CD4-positive, alpha-beta T cell treated with Interleukin-4 for 1 hour (primary cell): Measurements from ENCODE around the gene KIF25.

Source experiments
- DNase-seq, 2 donors: peaks; one replicate each; pipeline ENCODE4 v3.0.0-alpha.2; 2020 to 2022

The KIF25 gene

DNA sequence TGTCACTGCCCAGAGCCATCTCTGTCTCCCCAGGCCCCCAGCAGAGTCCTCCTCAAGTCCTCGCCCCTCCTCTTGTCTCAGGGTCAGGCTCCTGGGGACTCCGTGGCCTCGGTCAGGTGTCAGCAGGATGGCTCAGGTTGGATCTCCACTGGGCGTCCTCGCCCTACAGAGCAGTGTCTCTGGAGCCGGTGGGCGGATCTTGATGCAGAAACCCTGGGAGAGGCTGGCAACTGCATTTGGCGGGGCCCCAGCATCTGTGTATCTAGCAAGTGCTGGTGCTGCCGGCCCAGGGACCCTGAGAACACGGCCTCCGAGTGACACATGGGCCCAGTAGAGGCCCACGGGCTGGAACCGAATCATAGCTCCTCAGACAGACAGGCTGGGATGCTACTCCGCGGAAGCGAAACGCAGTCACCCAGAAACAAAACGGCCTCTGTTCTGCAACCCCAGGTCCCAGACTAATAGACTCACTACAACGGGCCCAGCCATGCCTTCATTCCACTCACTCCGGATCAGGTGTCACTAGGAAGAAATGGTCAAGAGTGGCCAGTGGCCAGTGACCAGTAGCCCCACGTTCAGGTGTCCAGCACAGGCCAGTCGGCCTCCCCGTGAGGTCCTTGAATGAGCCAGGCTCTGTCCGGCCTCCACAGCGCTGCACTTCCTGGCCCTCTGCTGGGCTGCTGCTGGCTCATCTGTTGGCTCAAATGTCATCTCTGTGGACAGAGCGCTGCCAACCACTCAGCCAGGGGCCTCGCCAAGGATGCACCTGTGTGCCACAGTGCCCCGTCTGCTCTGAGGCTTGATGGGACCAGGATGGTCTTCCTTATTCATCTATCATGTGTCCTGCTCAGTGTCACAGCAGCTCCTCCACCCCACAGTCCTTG, 94.2 kb downstream of the KIF25 start:
- no peak for DNase-seq

DNA sequence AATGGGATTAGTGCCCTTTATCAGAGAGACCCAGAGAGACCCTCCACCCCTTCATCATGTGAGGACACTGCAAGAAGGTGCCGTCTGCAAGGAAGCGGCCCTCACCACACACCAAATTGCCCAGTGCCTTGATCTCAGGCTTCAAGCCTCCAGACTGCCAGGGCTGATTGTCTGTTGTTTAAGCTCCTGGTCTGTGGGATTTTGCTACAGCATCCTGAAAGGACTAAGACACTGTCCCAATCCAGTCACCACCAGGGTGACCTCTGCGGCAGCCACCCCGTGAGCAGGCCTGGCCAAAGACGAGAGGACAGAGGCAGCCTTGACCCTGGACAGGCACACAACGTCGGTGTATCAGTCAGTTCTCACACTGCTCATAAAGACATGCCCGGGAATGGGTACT, 95.1 kb downstream of the KIF25 start:
- DNase-seq: no peak

DNA sequence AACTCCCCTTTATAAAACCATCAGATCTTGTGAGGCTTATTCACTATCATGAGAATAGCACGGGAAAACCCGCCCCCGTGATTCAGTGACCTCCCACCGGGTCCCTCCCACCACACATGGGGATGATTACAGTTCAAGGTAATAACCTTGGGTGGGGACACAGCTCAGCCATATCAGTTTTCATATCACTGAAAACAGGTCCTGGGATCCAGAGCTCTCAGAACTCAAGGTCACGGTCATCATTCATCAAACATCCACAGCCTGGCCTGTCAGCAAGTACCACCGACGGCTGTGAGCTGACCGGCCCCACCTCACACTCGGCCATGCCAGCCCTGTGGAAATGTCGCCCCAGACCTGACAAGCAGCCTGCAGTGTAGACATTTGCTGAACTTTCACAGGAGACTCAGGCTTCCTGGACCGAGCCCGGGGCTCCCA, 95.6 kb downstream of the KIF25 start:
- DNase-seq: no peak

DNA sequence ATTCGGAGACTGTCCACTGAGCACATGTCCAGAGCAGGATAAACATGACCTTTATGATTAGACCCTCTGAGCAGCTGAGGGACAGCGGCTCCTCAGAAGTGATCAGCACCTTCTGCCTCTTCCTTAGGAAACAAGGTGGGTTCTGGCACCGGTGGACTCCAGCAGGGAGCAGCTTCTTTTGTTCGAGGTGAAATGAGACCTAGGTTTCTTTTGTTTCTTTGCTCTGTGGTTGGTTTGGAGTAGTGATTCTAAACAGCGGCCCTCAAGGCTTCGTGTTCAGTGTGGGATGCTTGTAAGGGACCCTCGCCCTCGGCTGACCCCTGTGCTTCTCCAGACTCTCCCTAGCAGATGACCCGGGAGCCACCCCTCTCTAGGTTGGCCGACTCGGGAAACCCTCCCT, 96.2 kb downstream of the KIF25 start:
- DNase-seq: no peak
